ENCODE measurements around the gene ACVRL1.
A peak's percentile ranks its signal among the peaks of the same experiment; 100 is the strongest.

The ACVRL1 gene

DNA sequence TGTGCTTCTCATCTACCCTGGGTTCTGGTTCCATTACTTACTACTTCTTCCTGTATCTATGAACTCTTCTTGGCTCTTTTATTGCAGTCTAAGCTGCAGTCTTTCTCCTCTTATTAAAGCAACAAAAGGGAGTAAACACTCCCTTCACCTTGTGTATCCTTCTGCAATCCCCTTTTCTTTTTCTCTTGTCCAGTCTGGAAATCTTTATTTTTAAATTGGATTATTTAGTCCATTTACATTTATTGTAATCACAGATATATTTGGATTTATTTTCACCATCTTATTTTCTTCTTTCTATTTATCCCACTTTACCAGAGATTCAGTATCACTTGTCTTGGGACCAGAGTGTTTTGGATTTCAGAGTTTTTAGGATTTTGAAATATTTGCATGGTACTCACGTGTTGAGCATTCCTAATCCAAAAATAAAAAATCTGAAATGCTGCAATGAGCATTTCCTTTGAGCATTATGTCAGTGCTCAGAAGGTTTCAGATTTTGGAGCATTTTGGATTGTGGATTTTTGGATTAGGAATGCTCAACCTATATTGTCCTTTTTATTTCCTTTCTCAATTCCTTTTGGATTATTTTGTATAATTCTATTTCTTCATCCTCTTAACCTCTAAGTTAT, 37.4 kb downstream of the ACVRL1 start:
- no peak for DNase-seq

DNA sequence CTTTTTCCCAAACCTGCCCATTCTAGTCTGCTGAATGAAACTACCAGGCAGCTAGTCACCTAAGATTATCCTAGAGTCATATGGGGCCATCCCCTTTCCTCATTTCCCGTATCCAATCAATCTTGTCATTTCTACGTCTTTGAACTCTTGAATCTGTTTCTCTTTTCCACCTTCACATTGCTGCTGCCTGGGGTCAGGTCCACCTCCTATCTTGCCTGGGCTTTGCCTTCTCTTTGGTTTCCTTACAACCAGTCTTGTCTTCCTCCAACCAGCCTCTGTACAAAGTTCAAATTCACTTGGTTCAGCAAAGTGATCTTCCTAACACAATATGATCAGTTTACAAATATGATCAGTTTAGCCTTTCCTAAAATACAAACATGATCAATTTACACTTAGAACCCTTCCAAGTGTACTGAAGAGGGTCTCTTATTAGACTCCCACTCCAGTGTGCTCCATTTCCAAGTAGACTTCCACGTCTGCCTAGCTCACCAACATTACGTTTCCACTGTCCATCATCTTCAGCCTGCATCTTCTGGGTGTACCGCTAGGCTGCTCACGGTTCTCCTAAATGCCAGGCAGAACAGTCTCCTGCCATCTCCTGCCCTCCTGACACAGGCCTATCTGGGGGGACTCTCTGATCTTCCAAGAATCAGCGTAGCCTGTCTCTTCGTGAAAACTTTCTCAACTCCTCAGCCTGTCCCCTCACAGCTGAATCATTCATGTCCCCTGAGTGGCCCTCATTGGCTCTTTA, 40.1 kb downstream of the ACVRL1 start:
- DNase-seq, result no peak

DNA sequence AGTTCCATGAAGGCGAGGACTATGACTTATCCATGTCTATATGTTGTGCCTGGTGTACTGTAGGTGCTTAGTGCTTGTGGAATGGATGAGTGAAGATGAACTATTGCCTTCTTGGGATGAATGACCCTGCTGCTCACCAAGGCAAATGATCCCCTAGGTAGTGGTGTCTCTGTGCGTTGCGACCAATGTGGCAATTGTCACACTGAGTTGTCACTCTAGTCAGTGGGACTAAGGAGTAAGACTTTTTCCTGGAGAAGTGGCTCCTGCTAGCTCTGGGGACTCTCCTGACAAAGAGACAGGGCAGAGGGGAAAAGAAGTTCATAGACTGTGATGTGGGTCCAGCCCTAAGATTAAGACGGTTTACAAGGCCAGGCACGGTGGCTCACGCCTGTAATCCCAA, 40.8 kb downstream of the ACVRL1 start:
- DNase-seq, result no peak

DNA sequence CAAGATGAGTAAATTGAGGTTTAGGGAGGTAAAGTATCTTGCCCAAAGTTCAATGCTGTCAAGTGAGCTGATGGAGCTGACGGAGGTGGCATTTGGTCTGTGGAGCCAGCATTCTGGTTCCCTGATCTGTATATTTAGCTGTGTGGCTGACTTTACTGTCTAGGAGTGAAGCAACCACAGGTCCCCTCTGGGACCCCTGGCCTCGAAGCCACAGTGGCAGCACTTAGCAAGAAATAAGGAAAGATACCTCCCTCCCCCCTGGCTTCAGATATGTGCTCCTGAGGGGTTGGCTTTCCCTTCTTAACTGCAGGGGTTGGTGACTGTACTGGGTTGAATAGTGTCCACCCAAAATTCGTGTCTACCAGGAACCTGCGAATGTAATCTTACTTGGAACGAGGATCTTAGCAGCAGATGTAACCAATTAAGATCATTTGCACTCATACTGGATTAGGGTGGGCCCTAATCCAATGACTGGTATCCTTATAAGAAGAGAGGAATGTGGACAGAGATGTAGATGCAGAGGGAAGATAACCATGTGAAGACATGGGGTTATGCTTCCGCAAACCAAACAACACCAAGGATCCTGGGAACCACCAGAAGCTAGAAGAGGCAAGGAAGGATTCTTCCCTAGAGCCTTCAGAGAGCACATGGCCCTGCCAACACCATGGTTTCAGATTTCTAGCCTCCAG, 42.2 kb downstream of the ACVRL1 start:
- DNase-seq, result no peak

DNA sequence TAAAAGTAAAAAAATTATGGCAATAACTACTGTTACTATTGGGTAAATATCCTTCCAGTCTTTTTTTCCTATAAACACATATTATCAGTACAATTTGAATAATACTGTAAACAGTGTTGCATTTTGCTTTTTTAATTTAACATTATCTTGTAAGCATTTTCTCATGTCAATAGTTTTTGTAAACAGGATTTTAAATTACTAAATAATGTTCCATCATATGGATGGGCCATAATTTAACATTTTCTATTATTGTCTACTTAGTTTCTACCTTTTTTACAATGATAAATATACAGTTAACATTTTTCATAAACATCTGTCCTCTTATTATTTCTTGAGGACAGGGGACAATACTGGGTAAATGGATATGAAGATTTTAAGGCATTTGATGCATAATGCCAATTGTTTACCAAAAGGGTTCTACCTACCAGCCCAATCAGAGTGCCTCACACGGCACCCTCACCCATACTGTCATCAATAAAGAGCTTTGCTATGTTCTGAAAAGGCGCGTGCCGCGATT, 43.4 kb downstream of the ACVRL1 start:
- DNase-seq, result no peak

DNA sequence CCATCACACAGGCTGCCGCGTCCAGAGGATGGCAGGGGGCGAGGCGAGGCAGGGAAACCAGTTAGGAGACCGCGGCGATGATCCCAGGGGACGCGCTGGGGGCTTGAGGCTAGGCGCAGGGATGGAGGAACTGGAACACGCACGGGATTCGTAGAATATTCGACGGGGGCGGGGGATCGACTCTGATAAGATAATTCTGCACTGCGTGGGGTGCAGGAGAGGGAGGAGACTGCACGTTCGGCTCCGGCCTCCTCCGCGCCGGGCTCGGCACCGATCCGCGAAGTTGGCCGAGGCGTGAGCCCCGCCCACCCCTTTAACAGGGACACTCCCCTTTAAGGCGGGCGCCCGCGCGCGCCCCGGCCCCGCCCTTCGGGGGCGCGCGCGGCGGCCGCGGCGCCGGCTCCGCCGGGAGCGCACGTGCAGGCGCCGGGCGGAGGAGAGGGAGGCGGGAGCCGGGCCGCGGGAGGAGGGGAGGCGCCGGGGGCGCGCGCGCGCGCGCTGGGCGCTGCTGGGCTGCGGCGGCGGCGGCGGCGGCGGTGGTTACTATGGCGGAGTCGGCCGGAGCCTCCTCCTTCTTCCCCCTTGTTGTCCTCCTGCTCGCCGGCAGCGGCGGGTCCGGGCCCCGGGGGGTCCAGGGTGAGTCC, 44.0 kb downstream of the ACVRL1 start, which contains the start of gene ACVR1B:
Gene ACVR1B (plus strand): TSS at position 501 of the 644 bp plus-strand sequence. CDS start 45 bp downstream, at position 546.
- peak; percentile 69 to 89 (median 76) for DNase-seq

DNA sequence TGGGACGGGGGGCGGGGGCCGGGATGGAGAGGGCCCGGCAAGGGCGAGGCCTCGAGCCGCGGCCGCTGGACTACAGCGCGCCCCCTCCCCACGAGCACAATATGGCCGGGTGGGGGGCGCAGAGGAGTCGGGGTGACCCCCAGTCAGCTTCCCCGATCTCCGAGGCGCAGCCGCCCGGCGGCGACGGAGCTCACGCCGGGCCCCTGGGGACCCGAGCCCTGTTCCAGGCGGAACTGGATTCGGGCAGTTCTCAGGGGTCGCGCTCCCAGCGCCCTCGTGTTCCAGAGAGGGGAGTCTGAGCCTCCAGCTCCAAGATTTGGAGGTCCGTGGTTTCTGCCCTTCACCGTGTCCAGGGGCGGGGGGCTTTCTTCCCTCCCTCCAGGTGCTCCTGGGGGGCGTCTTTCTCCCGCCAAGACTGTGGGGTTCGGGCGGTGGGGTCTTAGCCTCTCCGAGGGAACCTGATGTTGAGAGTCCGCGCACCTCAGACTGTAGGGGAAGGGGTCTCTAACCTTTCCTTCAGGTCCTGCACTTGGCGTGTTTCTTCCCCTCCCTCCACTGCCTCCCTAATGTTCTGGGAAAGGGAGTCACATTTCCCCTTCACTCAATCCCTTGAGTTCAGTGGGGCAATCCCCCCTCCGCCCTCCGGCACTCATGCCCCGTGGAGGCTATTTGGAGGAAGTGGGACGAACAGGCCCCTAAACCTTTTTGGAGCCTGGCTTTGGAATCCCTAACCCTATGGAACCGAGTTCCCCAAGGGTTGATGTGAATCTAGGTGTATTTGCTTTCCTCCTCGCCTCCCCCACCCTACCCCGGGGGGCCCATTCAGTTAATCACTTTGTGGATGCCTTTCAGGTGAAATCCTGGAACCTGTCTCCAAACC, 44.8 kb downstream of the ACVRL1 start:
- DNase-seq, result no peak

DNA sequence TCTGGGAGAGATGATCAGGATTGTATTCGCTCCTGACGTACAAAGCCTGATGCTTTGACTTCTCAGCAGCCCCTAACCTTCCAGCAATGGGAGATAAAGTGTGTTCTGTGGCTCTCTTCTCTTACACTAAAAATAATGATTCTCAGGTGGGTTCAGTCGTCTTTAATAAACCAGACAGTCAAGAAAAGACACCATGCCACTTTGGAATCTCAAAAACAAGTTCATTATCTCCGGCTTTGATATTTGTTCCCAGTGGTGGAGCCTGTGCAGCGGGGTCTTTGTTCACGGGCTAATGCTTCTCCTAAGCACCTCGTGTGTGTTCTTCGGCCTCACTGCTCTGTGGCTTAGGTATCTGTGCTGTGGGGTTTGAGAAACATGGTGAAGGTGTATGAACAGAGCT, 45.8 kb downstream of the ACVRL1 start:
- no peak for DNase-seq

DNA sequence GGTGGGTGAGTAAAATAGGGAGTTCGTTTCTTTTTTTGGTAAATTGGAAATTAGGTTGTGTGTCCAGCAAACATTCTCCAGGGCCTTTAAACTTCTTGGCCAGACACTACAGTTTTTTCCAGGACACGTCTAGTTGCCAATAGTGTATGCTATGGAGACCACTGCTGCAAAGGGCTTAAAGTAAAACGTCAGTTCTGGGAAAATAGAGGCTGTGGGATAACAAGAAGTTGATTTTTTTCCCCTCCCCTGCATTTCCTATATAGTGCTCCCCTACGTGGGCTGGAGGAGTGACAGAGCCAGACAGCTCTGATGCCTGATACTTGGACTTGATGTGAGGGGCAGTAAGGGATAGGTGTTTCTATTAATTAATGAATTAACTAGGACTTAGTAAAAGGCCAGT, 46.6 kb downstream of the ACVRL1 start:
- no peak for DNase-seq

DNA sequence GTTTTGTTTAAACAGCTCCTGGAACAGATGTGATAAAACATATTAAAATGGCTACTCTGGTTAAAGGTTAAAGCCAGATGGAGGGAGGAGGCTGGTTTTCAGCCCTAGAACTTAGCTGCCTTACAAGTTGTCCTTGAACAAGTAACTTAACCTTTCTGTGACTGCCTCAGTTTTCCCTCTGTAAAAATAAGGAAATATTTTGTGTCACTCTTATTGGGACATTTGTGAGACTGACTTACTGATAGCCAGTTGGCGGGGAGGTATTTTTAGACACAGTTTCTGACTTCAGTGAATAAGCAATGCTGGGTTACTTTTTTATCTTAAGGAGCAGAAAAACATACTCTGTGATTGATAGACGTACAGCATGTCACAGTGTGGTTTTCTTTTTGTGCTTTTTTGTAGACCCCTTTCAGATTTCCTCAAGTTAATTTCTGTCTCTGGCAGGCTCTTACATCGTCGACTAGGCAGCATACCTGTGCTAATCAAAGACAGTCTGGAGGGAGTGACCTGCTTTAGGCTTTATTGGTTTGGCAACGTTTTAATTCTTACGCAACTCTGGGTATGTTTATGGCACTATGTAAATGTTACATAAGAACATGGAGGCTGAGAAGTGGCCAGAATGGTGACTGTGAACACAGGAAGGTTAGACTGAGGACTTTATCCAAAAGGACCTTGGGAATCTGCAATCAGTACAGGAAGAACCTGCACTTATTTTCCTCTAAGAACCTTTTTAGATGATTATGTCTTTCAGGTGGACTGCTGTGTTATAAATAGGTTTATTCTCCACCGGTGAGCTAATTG, 47.5 kb downstream of the ACVRL1 start:
- DNase-seq, result no peak

DNA sequence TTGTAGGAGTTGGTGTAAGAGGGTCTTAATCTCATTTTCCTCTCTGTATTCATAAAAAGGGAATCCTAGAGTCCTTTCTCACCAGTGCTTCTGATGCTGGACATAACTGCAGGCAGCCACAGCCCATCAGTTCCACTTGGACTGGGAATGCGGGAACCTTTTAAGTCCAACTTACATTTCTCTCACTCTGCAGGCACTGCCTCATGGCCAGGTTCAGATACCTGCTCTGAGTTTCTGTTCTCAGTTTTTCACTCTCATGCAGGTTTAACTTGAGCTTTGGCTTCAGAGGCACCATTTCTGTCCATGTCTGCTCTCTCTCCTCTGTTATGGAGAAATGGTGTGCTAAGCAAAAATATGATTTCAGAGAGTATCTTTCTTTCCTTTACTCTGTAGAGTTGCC, 48.4 kb downstream of the ACVRL1 start:
- DNase-seq, result no peak

DNA sequence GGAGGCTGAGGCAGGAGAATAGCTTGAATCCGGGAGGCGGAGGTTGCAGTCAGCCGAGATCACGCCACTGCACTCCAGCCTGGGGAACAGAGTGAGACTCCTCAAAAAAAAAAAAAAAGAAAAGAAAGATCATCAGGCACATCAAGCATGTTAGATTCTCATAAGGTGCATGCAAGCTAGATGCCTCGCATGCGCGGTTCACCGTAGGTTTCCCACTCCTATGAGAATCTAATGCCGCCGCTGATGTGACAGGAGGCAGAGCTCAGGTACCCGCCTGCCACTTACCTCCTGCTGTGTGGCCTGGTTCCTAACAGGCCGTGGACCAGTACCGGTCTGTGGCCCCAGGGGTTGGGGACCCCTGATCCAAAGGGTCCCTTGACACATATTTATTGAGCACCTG, 51.2 kb downstream of the ACVRL1 start:
- no peak for DNase-seq

DNA sequence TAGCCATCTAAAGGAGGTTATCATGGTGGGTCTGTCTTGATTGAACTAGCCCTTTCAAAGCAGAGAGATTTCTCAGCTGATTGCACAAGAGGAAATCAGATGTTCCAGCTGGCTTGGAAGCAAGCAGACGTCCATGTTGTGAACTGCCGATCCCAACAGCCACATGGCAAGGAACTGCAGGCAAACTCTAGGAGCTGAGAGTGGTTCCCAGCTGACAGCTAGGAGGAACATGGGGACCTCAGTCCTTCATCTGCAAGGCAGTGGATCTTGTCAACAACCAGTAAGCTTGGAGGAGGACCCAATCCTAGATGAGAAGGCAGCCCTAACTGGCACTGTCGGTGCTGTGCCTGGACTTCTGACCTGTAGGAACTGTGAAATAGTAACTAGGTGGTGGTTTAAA, 51.9 kb downstream of the ACVRL1 start:
- DNase-seq, result no peak

DNA sequence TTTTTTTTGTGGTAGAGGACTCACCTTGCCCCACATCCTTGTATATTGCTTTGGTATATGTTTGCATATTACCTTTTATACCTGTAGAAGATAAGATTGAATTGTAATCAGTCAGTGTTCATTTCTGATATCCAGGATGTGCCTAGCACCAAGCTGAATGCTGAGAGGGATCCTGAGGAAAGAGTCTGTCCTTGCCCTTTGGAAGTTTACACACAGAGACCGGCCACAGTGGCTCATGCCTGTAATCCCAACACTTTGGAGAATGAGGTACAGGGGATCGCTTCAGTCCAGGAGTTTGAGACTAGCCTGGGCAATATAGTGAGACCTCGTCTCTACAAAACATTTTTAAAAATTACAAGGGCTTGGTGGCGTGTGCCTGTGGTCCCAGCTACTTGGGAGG, 52.6 kb downstream of the ACVRL1 start:
- no peak for DNase-seq

DNA sequence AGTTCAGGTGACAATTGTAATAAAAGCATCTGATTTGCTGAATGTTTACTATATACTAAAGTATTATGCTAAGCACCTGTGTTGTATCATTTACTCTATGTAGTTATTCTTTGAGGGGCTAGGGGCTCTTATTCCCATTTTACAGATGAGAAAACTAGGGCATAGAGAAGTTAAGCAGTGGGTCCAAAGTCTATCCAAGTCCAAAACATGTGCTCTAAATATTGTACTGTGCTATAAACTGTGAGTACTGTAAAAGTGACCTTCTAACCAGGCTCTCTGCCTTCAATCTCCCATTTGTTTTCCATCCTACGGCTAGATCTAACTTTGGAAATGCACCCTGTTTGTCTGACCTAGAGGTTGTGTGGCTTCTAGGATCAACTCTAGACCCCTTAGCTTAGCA, 53.2 kb downstream of the ACVRL1 start:
- DNase-seq, result no peak

DNA sequence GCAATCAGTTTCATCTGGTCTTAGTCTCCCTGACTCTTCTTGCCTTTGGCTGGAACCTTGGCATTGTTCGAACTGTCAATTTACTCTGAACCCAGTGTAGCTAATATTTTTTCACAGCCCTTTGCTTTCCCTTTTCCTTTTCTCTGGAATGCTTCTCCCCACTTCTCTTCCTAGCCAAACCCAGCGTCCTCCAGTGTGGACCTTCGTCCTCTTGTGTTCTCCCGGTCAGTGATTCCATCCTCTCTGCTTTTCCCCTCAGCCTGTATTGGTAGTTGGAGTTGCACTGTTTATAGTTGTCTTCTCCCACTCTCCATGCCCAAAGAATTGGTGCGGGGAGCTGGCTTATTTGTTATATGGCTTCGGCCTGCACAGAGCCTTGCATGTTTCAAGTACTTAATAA, 53.6 kb downstream of the ACVRL1 start:
- DNase-seq, result no peak

DNA sequence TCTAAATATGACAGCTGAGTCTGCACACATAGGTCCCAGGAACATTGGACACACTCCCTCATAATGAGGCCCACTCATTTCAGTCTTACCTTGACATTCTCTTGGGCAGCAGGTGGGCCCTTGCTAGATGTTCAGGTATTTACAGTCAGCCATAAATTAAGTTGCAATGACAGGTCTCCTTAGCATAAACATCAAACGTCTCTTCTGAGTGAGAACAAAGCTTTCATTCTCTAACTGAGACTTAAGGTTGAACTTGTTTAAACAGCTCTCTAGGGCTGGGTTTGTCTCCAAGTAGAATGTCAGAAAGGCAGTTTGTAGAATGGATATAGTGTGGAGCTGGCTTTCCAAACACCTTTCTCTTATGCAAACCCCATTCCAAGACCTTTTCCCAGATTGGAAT, 54.5 kb downstream of the ACVRL1 start:
- DNase-seq, result no peak

DNA sequence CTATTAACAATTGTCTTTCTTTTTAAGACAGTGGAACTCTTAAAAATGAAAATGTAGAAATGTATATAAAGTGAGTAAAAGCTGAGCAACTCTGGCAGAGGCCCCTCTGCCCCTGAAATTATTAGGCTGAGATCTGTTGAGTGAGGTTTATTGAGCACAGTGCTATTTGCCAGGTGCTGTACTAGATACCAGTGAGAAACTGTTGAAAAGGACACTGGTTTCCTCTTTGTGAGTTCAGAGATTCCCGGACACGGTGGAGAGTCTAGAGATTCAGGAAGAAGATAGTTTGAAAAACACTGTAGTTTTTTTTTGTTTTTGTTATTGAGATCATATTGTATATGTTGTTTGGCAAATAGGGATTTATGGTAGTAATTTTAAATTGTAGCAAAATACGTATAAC, 55.4 kb downstream of the ACVRL1 start:
- DNase-seq, result no peak

DNA sequence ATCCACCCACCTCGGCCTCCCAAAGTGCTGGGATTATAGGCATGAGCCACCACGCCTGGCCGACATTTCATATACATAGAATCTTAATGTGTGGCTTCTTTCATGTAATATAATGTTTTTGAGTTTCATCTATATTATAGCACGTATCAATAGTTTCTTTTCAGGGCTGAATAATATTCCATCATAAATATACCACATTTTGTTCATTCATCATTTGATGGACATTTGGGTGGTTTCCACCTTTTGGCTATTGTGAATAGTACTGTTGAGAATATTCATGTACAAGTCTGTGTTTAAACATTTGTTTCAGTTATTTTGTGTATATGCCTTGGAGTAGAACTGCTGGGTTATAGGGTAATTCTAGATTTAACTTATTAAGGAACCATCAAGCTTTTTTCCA, 56.2 kb downstream of the ACVRL1 start:
- DNase-seq, result no peak

DNA sequence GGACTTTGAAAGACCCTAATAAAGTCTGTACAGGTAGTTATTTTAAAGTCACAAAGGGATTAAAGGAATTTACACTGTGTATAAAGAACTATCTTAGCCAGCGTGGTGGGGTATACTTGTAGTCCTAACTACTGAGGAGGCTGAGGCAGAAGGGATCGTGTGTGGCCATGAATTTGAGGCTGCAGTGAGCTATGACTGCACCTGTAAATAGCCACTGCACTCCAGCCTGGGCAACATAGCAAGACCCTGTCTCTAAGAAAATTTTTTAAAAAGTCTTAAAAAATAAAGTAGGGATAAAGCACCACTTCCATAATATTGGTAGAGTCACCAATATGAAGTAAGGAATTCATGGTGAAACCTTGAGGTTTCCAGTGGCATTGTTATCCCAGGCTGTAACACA, 62.3 kb downstream of the ACVRL1 start:
- DNase-seq, result no peak

DNA sequence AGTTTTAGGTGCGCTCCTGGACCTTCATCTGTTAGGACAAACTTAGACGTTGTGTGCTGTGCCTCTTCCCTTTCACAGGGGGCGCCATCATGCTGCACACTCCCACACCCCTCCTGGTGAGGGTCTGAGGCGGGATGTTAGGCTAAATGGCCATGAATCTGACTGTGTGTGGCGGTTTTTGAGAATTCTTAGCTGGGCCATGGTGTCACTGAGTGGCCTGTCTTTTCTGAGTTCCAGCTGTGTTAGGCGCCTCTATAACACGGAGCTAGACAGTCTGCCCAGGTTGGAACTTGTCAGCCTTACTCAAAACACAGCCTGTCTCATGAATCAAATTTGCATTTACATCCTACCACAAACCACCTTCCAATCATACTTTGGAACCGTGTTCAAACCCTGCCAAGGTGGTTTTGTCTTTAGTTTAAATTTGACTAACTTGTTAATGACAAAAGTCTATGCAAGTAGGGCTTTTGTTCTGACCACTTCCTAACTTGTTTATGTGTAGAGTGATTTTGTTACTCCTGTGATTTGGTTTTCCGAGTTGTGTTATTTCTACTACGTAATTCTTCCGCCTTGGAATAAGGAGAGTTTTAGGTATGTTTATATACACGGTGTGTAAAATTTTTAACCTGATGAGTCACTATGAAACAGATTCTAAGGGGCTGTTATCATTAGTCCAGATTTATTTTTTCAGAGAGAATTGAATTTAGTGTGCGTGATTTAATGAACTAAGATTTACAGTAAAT, 63.8 kb downstream of the ACVRL1 start:
- DNase-seq, result no peak
